Measurements from ENCODE around the gene OPCML. TPM values are rescaled to one million over a fixed set of nuclear protein-coding genes. Genes with fewer than 3 reads are reported as not detected.

The OPCML gene
- polyA plus RNA-seq, 1 donor from 2014 or later: 11.6 TPM

- no peaks in the 10 kb centered on the region for H3F3A ChIP-seq (ENCODE audit: insufficient read depth, low read length, poor library complexity, severe bottlenecking)
- H3K4me3 ChIP-seq (ENCODE audit: low read length): no peak overlapping the region
- H3K27ac ChIP-seq (ENCODE audit: low read length): no peak overlapping the region
- H3K4me2 ChIP-seq (ENCODE audit: low read length): no peak overlapping the region
- no peaks in the 10 kb centered on the region for H3K36me3 ChIP-seq (ENCODE audit: insufficient read depth, low read length)
- H3K9me3 ChIP-seq (ENCODE audit: low read length): no peaks in the 10 kb centered on the region
- H3K27me3 ChIP-seq (ENCODE audit: insufficient read depth, low read depth, low read length): no peaks in the 10 kb centered on the region
- no peaks in the 10 kb centered on the region for H4K20me1 ChIP-seq (ENCODE audit: insufficient read depth)
- no peak overlapping the region for H3K9ac ChIP-seq (ENCODE audit: low read length)
- H3K79me2 ChIP-seq (replicated peaks; ENCODE audit: insufficient read depth, low read length): no peaks in the 10 kb centered on the region
- H3K9me2 ChIP-seq (ENCODE audit: insufficient read depth, low read length): no peaks in the 10 kb centered on the region
- no peak overlapping the region for H2AFZ ChIP-seq (ENCODE audit: low read depth, low read length)
- TF ChIP-seq SMC3 (conservative IDR thresholded peaks at IDR 0.05; ENCODE audit: poor library complexity): no peak
- TF ChIP-seq EZH2 (IDR thresholded peaks at IDR 0.05; ENCODE audit: borderline replicate concordance, insufficient read depth, low read length, poor library complexity, severe bottlenecking): no peak
- no peak for TF ChIP-seq TAF1 (IDR thresholded peaks at IDR 0.05; ENCODE audit: low read depth)
- TF ChIP-seq, protein P1, sequence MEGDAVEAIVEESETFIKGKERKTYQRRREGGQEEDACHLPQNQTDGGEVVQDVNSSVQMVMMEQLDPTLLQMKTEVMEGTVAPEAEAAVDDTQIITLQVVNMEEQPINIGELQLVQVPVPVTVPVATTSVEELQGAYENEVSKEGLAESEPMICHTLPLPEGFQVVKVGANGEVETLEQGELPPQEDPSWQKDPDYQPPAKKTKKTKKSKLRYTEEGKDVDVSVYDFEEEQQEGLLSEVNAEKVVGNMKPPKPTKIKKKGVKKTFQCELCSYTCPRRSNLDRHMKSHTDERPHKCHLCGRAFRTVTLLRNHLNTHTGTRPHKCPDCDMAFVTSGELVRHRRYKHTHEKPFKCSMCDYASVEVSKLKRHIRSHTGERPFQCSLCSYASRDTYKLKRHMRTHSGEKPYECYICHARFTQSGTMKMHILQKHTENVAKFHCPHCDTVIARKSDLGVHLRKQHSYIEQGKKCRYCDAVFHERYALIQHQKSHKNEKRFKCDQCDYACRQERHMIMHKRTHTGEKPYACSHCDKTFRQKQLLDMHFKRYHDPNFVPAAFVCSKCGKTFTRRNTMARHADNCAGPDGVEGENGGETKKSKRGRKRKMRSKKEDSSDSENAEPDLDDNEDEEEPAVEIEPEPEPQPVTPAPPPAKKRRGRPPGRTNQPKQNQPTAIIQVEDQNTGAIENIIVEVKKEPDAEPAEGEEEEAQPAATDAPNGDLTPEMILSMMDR (IDR thresholded peaks at IDR 0.05; ENCODE audit: poor library complexity, severe bottlenecking): no peak
- no peak for TF ChIP-seq EP300 (conservative IDR thresholded peaks at IDR 0.05; ENCODE audit: poor library complexity, severe bottlenecking)
- TF ChIP-seq MXI1 (conservative IDR thresholded peaks at IDR 0.05; ENCODE audit: poor library complexity, severe bottlenecking): no peak
- TF ChIP-seq, protein P2, sequence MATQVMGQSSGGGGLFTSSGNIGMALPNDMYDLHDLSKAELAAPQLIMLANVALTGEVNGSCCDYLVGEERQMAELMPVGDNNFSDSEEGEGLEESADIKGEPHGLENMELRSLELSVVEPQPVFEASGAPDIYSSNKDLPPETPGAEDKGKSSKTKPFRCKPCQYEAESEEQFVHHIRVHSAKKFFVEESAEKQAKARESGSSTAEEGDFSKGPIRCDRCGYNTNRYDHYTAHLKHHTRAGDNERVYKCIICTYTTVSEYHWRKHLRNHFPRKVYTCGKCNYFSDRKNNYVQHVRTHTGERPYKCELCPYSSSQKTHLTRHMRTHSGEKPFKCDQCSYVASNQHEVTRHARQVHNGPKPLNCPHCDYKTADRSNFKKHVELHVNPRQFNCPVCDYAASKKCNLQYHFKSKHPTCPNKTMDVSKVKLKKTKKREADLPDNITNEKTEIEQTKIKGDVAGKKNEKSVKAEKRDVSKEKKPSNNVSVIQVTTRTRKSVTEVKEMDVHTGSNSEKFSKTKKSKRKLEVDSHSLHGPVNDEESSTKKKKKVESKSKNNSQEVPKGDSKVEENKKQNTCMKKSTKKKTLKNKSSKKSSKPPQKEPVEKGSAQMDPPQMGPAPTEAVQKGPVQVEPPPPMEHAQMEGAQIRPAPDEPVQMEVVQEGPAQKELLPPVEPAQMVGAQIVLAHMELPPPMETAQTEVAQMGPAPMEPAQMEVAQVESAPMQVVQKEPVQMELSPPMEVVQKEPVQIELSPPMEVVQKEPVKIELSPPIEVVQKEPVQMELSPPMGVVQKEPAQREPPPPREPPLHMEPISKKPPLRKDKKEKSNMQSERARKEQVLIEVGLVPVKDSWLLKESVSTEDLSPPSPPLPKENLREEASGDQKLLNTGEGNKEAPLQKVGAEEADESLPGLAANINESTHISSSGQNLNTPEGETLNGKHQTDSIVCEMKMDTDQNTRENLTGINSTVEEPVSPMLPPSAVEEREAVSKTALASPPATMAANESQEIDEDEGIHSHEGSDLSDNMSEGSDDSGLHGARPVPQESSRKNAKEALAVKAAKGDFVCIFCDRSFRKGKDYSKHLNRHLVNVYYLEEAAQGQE (IDR thresholded peaks at IDR 0.05; ENCODE audit: borderline replicate concordance): no peak
- no peak for TF ChIP-seq POLR2AphosphoS5 (IDR thresholded peaks at IDR 0.05)
- no peak for TF ChIP-seq RAD21 (conservative IDR thresholded peaks at IDR 0.05)
Observed at GRCh38 chr11:132692891-132693290, 839.4 kb downstream of the OPCML start.

GRCh38 chr11:132691848-132692550 is 840.3 kb downstream of the OPCML start:
- no peaks in the 10 kb centered on the region for H3K9me3 ChIP-seq (ENCODE audit: low read length)
- H3K4me3 ChIP-seq (ENCODE audit: low read length): no peak overlapping the region
- no peaks in the 10 kb centered on the region for H3K79me2 ChIP-seq (replicated peaks; ENCODE audit: insufficient read depth, low read length)
- H3K36me3 ChIP-seq (ENCODE audit: insufficient read depth, low read length): no peaks in the 10 kb centered on the region
- no peaks in the 10 kb centered on the region for H3K27me3 ChIP-seq (ENCODE audit: insufficient read depth, low read depth, low read length)
- H3K27ac ChIP-seq (ENCODE audit: low read length): no peak overlapping the region
- no peak overlapping the region for H3K9ac ChIP-seq (ENCODE audit: low read length)
- TF ChIP-seq SMC3 (conservative IDR thresholded peaks at IDR 0.05; ENCODE audit: poor library complexity) (no peak), EP300 (conservative IDR thresholded peaks at IDR 0.05; ENCODE audit: poor library complexity, severe bottlenecking) (no peak), POLR2AphosphoS5 (IDR thresholded peaks at IDR 0.05) (no peak), RAD21 (conservative IDR thresholded peaks at IDR 0.05) (no peak), MXI1 (conservative IDR thresholded peaks at IDR 0.05; ENCODE audit: poor library complexity, severe bottlenecking) (no peak), EZH2 (IDR thresholded peaks at IDR 0.05; ENCODE audit: borderline replicate concordance, insufficient read depth, low read length, poor library complexity, severe bottlenecking) (no peak), TAF1 (IDR thresholded peaks at IDR 0.05; ENCODE audit: low read depth) (no peak)
- TF ChIP-seq, protein P1 (IDR thresholded peaks at IDR 0.05; ENCODE audit: poor library complexity, severe bottlenecking): no peak
- TF ChIP-seq, protein P2 (IDR thresholded peaks at IDR 0.05; ENCODE audit: borderline replicate concordance): no peak
- H2AFZ ChIP-seq (ENCODE audit: low read depth, low read length): no peak overlapping the region
- no peak overlapping the region for H3K4me2 ChIP-seq (ENCODE audit: low read length)
- H4K20me1 ChIP-seq (ENCODE audit: insufficient read depth): no peaks in the 10 kb centered on the region
- H3F3A ChIP-seq (ENCODE audit: insufficient read depth, low read length, poor library complexity, severe bottlenecking): no peaks in the 10 kb centered on the region
- no peaks in the 10 kb centered on the region for H3K9me2 ChIP-seq (ENCODE audit: insufficient read depth, low read length)
